ENCODE results near the gene AURKAIP1.
"Not testable (repeated sequence)": the region's sequence is repeated elsewhere in the genome, so short reads cannot be mapped to it uniquely, and the experiment has no call there.

AURKAIP1 gene

DNA sequence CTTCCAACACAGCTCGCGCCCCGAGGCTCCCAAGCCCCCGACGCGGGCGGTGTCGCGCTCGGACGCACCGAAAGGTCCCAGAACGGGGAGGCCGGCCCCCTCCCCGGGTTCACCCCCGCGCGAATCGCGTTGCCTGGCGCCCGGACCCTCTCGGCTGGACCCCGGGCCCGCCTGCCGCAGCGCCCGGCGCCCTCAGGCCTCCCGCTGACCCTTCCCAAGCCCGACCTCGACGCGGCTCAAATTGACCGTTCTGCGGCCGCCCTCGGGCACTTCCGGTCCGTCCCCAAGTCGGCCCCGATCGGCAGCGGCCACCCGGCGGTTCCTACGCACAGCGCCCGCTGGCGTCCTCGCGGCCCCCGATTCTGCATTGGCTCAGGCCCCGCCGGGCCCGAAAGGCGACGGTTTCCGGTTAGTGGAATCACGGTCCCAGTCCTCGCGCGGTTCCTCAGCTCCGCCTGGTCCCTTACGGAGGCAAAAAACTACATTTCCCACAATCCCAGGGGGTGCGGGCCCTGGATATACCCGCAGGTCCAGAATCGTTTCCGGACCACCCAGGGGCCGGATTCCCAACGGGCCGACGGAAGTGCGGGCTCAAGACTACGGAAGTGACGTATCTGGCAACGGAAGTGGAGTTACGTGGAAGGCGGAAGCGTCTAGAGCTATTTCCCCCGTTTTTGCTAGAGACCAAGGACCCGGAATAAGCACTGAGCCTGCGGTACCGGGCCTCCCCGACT is at the start of gene AURKAIP1:
TSS of gene AURKAIP1 (minus strand) at position 279 of the 734 bp plus-strand sequence. CDS start 451 bp downstream, outside the sequence.
- DNase-seq (ENCODE audit: low read depth): peak; percentile 86

DNA sequence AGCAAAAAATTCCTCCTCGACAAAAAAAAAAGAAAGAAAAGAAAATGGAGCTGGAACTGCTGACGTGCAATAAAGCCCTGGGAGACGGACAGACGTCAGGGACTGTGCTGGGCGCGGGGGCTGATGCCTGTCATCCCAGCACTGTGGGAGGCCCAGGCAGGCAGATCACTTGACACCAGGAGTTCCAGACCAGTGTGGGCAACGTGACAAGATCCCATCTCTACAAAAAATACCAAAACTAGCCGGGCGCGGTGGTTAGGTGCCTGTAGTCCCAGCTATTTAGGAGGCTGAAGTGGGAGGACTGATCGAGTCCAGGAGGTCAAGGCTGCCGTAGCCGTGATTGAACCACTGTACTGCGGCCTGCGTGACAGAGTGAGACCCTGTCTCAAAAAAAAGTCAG is 49.7 kb upstream of the AURKAIP1 start:
- no peak for DNase-seq (ENCODE audit: low read depth)

DNA sequence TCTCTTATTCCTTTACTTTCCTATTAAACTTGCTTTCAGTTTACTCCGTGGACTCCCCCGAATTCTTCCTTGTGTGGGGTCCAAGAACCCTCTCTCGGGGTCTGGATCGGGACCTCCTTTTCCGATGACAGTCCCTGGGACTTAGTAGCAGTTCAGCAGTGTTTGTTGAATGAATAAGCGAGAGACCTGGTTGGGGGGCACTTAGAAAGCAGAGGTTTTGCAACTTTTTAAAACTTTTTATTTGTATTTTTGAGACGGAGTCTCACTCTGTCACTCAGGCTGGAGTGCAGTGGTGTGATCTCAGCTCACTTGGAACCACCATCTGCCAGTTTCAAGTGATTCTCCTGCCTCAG is 48.2 kb upstream of the AURKAIP1 start:
- DNase-seq (ENCODE audit: low read depth): no peak

DNA sequence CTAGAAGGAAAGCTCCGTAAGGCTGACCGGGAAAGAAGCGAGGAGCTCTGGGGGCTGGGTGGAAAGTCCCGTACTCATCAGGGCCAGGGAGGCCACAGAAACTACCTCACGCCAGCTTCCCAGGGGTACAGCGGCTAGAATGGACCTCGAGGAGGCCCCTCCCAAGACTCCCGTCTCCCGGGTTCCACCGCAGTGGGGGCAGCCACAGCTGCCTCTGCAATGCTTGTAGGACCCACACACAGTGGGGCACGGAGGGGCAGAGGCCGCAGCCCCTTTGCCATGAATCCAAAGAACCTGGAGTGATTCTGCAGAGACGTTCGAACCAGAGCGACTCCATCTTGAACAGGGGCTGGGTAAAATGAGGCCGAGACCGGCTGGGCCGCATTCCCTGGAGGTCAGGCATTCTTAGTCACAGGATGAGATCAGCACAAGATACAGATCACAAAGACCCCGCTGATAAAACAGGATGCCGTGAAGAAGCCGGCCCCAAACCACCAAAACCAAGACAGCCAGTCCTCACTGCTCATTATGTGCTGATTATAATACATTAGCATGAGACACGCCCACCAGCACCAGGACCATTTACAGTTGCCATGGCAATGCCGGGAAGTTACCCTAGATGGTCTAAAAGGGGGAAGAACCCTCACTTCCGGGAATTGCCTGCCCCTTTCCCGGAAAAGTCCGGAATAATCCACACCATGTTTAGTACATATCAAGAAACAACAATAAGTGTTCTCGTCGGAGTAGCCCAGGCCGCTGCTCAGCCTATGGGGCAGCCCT is 47.6 kb upstream of the AURKAIP1 start:
- DNase-seq (ENCODE audit: low read depth): no peak

DNA sequence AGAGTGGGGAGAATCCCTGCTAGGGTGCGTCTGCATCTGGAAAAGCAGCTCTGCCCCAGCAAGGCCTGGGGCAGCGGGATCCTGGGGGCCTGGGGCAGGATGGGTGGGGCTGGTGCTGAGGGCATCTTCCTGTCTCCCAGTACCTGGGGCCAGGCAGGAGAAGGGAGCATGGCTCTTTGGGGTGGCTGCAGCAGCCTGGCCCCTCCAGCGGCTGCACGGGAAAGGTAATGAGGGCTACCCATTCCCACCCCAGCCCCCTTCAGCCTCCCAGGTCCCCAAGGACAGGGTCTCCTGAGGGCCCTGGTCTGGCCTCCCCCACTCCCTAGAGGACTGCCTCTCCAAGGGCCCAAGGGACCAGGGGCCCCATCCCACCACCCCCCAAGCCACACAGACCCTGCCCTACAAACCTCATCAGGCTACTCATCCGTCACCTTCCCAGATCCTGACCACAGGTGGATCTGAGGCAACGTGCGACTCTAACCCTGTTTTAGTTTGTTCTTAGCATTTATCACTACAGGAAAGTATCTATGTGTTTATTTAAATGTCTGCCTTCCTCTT is 47.0 kb upstream of the AURKAIP1 start:
- DNase-seq (ENCODE audit: low read depth): no peak

DNA sequence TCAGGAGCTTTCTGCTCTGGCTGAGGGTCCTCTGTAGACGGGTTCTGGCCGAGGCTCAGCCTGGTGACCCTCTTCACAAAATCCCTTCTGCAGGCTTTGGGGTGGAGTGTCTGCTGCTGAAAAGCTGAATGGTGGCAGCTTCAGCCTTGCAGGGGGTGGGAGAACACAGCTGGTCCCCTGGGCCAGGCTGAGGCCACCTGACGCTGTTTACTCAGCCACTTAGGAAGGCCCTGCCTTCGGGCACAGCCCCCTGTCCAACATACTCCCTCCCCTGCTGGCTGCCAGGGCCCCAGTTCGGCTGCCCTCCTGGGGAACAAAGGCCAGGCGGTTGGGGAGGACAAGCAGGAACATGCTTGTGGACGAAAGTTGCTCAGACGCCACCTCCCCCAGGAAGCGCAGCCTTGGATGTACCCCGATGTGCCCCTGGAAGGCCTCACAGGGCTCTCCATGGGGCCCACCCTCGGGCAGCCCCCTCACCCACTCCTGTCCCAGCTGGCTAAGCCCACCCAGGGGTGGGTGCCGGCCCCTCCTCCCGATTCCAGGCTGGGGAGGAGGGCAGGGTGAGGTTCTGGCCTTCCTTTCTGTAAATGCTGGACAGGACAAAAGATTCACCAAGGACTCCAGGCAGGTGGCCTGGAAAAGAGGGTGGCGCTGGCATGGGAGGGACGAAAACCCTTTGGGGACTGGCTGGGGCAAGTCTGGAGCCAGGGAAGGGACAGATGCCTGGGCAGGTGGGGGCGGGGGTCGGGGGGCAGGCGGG is 46.3 kb upstream of the AURKAIP1 start, which contains the start of gene ANKRD65:
TSS of gene ANKRD65 (minus strand) at position 130 of the 760 bp plus-strand sequence. CDS start 271 bp downstream, outside the sequence.
- no peak for DNase-seq (ENCODE audit: low read depth)

DNA sequence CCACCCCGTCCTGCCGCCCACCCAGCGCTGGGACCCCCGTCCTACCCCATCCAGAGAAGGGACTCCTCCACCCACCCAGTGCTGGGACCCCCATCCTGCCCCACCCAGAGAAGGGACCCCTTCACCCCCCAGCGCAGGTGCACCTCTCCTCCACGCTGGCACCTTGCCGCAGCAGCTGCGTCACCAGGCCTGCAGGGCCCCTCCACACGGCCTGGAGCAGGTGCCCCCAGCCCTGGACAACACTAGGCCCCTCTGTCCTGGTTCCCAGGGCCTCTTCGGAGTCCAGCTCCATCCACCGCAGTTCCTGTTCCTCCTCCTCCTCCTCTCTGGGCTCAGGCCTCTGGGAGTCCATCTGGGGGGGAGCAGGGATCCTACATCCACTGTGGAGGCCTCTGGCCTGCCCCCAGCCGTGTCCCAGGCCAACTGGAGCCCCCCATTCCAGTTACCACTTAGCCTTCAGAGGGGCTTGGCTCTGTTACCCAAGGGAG is 45.7 kb upstream of the AURKAIP1 start:
- DNase-seq (ENCODE audit: low read depth): no peak

DNA sequence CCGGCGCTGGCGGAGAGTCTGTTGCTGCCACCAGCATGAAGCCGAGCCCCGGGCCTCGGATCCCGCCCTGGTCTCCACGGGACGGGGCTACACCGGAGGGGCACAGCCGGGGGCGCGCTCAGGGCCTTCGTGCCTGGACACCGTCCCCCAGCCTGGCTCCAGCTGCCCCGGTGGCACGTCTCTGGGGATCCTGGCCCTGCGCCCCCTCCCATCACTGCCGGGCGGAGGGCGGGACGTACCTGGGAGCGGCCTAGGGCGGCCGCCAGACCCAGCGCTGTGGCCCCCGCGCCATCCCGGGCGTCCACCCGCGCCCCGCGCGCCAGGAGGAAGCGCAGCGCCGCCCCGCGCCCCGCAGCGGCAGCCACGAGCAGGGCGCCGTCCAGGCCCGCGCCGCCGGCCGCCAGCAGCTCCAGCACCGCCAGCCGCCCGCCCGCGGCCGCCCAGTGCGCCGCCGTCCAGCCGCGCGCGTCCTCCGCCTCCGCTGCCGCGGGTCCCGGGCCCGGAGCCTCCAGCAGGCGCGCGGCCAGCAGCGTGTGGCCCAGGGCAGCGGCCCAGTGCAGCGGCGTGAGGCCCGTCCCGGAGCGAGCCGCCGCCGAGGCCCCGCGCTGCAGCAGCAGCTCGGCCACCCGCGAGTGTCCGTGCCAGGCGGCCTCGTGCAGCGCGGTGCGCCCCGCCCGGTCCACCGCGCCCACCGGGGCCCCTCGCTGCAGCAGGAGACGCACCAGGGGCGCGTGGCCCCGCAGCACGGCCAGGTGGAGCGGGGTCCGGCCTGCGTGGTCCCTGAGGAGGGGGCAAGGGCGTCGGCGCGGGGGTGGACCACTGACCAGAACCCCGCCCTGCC is 45.0 kb upstream of the AURKAIP1 start:
- DNase-seq (ENCODE audit: low read depth): no peak

DNA sequence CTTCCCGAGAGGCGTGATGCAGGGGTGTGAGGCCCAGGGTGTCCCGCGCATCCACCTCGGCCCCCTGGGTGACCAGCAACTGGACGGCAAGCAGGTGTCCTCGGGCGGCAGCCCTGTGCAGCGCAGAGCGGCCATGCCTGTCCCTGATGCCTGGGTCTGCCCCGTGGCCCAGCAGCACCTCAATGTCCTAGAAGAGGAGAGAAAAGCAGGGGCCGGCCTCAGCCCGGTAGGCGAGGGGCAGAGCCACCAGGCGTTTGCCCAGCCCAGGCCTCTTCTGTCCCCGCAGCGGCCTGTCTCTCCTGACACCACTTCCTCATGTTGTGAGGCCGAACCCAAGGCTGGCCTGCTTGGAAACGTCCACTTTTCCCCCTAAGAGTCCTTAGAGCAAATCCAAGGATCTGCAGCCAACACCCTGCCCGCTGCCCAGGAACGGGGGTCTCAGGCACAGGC is 44.4 kb upstream of the AURKAIP1 start:
- DNase-seq (ENCODE audit: low read depth): no peak

DNA sequence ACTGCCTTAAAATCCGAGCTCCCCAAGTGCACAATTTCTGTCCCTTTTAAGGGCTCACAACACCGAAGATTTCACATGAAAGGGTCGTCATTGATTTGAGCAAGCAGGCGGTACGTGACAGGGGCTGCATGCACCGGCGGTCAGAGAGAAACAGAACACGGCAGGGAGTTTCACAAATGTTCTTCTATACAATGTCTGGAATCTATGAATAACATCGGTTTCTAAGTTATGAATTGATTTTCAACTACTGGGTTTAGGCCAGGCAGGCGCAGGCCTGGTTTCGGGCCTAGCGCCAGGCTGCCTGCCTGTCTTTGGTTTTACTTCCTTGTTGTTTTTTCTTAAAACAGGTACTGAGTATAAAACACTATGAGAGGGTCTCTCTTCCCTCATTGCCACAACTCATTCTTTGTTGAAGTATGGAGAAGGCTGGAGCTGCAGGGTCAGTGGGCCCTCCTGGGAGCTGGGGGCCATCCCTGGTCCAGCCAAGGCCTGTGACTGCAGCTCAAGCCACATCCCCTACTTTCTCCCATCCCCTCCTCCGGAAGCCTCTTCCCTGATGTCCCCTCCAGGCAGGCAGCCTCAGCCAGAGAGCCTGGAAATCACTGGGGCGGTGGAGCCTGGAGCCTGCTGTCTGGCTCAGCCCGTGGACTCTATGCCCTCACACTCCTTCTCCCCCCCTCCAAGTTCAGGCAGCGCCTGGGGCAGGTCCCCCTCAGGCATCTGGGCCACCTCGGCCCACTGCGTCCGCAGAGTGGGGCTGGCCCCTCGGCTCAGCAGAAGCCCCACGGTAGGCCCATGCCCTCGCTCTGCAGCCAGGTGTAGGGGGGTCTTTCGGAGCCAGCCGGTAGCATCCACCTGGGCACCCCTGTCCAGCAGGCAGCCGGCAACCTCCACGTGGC is 43.7 kb upstream of the AURKAIP1 start:
- DNase-seq (ENCODE audit: low read depth): no peak

DNA sequence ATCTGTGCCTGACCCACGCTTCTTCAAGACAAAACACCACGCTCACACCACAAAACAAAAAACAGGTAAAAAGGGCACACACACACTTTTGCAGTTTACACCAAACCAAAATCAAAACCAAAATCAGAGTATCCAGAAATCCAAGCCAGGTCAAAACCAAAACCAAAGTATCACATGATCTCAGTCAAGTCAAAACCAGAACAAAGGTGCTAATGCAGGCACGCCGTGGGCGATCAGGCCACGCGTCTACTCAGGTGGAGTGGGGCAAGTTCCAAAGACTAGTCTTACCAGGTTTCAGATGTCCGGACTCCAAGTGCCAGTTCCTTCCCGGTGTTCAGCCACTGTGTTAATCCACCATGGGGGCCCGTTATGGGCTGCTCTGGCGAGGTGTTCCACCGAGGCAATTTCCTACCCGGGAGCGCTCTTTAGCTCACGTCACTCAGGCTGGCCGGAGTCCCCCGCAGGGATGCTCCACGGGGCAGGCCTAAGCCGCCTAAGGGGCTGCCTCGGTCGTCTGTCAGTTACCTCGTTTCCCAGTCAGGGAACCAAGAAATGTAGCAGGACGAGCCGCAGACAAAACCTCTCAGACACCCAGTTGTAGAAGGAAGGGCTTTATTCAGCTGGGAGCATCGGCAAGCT is 42.9 kb upstream of the AURKAIP1 start:
- not testable (repeated sequence) for DNase-seq (ENCODE audit: low read depth)

DNA sequence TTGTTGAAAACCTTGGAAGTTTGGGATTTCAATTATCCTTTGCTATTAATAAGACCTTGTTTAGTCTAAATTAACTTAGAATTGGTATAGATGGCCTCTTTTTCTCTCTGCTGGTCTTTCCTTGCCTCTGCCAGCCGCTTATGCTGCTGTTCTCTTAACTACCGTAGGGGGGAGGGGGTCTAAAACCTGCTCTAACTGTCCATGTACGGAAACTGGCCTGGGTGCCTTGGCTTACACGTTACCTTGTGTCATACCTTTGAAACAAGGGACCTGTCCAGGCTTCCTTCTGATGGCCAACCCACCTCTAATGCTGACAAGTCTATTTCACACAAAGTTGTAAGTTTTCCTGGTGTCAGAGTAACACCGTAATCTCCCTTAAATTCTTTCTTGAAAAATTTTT is 42.4 kb upstream of the AURKAIP1 start:
- not testable (repeated sequence) for DNase-seq (ENCODE audit: low read depth)

DNA sequence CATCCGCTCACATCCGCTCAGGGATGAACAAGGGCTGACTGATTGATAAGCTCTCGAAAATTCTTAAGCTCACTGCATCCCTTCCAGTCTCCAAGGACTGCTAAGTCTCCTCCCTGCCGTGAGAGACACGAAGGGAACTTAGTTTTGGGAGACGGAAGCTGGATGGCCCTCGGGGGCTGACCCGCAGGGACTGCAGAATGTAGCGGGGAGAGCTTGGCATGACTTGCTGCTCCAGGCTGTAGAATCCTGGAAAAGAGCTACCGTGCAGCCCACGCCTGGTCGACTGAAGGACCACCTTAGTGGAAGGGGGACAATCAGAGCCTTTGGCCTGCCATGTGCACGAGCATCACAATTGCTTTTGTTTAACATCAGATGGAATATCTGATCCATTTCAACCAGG is 40.7 kb upstream of the AURKAIP1 start:
- DNase-seq (ENCODE audit: low read depth): no peak

DNA sequence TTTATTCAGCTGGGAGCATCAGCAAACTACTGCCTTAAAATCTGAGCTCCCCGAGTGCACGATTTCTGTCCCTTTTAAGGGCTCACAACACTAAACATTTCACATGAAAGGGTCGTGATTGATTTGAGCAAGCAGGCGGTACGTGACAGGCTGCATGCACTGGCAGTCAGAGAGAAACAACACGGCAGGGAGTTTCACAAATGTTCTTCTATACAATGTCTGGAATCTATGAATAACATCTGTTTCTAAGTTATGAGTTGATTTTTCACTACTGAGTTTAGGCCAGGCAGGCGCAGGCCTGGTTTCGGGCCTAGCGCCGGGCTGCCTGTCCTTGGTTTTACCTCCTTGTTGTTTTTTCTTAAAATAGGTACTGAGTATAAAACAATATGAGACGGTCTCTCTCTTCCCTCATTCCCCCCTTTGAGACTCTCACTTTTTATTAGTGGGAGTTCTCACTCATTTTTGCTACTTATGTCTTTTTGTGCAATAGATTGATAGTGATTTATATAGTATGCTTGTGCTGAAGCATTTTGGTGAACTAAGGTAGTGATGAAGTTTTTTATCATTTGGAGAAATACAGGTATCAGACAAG is 37.4 kb upstream of the AURKAIP1 start:
- not testable (repeated sequence) for DNase-seq (ENCODE audit: low read depth)

DNA sequence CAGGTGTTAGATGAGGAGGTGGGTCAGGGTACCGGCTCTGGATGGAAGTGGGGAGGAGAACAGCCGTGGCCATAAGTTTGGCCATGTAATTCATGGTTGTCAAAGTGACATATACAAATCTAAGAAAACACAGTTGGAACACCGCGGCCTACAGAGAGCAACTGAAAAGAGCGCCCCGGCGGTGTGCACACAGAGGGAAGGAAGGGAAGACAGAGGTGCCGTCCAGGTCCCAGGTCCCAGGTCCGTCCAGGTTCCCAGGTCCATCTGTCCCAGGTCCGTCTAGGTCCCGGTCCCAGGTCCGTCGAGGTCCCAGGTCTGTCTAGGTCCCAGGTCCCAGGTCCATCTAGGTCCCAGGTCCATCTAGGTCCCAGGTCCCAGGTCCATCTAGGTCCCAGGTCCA is 36.6 kb upstream of the AURKAIP1 start:
- DNase-seq (ENCODE audit: low read depth): no peak

DNA sequence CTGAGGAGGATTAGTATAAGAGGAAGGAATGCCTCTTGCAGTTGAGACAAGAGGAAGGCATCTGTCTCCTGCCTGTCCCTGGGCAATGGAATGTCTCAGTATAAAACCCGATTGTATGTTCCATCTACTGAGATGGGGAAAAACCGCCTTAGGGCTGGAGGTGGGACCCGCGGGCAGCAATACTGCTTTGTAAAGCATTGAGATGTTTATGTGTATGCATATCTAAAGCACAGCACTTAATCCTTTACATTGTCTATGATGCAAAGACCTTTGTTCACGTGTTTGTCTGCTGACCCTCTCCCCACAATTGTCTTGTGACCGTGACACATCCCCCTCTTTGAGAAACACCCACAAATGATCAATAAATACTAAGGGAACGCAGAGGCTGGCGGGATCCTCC is 35.2 kb upstream of the AURKAIP1 start:
- DNase-seq (ENCODE audit: low read depth): not testable (repeated sequence)

DNA sequence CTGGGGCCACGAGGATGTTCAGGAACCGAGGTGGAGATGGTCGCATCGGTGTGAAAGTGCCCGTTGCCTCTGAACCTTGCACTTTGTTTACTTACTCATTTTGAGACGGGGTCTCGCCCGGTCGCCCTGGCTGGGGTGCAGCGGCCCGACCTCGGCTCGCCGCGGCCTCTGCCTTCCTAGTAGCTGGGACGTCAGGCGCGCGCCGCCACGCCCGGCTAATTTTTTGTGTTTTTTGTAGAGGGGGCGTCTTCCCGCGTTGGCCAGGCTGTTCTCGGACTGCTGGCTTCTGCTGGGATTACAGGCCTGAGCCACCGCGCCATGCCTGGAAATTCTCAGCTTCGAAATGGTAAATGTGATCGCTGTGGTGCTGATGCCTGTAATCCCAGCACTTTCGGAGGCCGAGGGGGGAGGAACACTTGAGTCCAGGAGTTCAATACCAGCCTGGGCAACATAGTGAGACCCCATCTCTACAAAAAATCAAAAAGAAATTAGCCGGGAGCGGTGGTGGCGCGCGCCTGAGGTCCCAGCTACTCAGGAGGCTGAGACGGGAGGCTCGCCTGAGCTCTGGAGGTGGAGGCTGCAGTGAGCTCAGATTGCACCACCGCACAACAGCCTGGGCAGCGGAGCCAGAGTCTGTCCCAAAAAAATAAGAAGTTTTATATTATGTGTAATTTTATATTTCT is 32.8 kb upstream of the AURKAIP1 start:
- no peak for DNase-seq (ENCODE audit: low read depth)

DNA sequence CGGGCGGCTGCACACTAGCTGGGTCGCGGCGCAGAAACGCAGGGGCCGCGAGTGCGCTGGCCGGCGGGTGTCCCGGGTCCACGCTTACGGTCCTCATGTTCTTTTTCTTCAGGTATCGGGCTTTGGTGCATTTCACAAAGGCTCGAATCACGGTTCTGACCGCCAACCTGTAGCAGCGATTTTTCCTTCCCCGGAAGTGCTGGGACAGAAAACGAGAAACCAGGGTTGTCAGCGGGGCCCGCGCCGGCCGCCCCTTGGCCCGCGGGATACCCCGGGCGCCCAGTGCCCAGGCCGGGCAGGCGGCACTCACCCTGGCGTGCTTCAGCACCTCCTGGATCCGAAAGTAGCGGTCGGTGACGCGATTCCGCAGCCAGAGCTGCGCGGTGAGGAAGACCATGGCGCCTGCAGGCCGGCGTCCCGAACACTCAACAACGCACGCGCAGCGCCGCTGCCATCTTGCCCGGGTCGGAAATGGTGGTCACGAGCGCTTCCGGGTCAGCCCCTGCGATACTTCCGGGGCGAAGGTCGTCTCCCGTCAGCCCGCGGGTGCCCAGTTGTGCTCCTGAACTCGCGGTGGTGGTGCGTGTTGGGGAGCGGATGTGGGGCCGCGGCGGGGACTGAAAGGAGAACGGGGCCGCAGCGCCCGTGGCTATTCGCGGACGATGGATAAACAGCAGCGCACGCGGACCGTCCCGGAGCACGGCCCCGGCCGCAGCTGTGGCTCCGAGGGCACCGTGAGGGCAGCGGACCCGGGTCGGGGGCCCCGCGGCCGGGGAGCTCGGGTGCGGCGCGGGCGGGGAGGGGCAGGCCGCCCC is 32.0 kb upstream of the AURKAIP1 start, which contains the start of gene MRPL20:
TSS of gene MRPL20 (minus strand) at position 473 of the 815 bp plus-strand sequence. CDS start at position 397, 76 bp downstream.
- DNase-seq (ENCODE audit: low read depth): peak; percentile 93

Measured in activated T-cell treated with anti-CD3 and anti-CD28 coated beads for 1 hour (primary cell).